Stimulated activated naive CD4-positive, alpha-beta T cell treated with Interleukin-2 at 50 U/mL for 16 hours (primary cell): ENCODE data around the gene ZNF511.
A peak's percentile ranks its signal among the peaks of the same experiment; 100 is the strongest.

ENCODE experiments used
- DNase-seq: peaks from one replicate; lab custom pipeline; 2025; lab: John Stamatoyannopoulos, UW

ZNF511 gene

DNA sequence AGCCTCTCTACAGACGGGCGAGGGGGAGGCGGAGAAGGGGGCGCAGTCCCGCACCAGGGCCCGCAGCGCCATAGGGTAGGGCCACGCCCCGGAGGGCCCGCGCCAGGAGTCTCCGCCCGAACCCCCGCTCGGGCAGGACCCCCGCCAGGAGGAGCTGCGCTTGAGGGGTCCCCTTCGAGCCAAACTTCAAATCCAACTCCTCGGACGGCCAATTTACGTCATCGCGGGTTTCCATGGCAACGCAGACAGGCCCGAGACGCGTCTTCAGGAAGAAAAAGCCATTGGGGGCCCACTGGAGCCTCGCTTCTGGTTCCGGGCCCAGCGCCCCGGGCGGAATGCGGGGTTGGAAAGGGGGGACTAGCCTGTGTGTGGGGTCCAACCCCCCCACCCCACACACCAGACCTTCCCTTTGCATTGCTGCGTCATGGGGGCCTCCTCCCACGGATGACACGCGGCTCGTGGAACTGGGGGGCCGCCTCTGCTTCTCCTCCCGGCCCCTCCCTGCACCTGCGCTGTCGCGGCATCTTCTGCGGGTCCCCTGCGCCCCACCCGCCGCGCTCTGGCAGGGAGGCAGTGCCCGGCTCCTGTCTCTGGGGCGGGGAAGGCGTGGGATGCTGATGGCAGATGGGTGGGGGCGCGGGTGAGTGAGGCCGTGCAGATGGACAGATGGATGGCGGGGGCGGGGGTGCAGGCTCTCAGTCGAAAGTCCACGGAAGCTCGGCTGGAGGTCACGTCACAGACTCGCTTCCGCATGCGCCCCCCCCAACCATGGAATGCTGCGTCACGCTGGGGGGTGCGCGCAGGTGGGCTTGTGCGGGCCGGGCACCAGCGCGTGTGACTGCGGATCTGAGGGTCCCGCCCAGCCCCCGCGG is 26.8 kb downstream of the ZNF511 start:
- DNase-seq = peak; percentile 70

DNA sequence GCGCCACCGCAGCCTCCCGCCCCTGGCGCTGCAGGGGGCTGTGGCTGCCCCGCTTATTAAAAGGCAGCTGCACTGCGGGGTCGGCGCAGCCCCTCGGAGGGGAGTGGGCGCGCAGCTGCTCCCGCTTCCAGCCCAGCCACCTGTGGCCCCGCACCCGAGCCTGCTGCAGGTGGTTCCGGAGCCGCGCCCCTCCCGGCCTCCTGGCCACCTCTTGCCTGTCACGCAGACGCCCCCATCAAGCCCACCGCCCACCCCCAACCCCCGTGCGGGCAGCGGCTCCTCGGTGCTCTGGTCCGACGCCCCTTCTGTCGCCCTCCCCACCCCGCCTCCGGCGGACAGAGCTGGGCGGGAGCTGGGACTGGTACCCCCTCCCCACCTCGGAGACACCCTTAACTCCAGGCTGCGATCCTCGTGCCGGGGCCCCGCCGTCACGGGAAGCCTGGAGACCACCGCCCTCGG is 27.4 kb downstream of the ZNF511 start:
- no peak for DNase-seq

DNA sequence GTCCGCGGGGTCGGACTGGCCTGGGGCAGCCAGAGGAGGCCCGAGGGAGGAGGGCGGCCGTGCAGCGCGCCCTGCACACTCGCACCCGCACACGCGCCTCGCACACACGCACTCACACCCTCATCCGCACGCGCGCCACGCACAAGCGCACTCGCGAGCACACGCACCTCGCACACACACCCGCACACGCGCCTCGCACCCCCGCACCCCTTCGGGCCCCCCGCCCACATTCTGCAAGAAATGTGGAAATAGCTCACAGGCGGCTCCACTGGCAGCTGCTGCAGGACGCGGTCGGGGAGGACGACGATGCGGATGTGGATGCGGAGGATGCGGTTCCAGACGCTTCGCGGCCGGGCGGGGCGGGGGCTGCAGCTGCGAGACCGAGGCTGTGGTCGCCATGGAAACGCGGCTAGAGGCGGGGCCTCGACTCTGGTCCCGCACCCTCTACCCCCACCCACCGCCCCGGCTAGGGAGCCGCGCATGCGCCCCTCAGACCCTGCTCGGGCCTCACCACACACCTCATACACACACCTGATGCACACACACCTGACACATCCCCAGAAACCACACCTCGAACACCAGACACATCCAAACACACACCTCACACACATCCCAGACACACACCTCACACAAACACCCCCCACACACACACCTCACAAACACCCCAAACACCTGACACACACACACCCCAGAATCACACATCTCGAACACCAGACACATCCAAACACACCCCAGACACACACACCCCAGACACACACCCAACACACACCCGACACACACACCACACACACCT is 28.1 kb downstream of the ZNF511 start, which contains the start of gene CALY:
Gene CALY (minus strand): TSS at position 320 of the 793 bp plus-strand sequence. CDS start 7,907 bp downstream, outside the sequence.
- peak; percentile 76 for DNase-seq

DNA sequence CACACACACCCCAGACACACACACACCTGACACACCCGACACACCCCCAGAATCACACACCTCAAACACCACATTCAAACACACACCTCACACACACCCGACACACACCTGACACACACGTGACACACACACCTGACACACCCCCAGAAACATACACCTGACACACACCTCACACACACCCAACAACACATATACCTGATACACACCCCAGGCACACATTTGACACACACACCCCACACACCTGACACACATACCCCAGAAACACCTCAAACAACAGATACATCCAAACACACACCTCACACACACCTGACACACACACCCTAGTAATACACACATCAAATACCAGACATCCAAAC is 28.6 kb downstream of the ZNF511 start:
- no peak for DNase-seq

DNA sequence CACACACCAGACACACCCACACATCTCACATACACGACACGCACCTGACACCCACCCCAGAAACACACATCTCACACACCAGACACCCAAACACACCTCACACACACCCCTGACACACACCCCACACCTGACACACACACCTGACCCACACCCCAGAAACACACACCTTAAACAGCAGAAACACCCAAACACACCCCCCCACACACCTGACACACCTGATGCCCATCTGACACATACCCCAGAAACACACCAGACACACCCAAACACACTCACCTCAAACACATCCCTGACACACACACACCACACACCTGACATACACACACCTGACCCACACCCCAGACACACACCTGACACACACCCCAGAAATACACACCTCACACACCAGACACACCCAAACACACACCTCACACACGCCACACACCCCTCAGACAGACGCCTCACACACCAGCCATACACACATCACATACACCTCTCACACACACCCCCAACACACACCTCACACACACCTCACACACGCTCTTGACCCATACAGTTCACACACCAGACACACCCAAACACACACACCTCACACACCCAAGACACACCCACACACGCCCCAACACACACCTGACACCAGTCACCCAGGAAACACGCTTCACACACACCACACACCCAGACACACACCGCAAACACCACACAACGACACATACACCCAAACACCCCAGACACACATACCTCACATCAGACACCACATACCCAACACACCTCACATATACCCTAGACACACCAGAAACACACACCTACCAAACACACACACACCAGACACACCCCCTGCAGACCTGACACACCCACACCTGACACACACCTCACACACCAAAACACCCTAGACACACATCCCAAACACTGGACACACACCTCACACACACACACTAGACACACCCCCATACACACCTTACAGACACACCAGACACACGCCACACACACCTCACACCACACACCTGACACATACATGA is 29.7 kb downstream of the ZNF511 start:
- no peak for DNase-seq

DNA sequence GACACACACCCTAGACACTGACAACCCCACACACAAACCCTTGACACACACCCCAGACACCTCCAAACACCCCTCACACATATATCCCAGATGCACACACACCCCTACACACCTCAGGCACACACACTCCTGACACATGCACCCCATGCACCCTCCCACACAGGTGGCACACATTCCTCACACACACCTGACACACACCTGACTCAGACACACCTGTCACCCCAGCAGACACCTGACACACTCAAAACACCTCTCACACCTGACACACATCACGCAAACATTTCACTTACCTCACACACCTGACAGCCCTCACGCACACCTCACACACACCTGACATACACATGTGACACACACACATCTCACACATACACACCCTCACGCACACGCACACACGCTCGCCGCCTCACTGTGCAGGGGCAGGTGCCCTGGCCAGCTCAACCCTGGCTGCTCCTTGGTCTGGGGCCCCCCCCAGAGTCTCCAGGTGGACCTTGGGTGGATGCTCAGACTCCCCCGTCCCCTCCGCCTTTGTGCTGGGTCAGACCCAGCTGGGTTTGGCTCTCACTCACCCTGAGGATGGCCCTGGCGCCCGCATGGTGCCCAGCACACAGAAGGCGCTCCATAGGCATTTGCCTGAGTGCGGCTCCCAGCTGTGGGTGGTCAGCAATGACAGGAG is 31.1 kb downstream of the ZNF511 start:
- no peak for DNase-seq

DNA sequence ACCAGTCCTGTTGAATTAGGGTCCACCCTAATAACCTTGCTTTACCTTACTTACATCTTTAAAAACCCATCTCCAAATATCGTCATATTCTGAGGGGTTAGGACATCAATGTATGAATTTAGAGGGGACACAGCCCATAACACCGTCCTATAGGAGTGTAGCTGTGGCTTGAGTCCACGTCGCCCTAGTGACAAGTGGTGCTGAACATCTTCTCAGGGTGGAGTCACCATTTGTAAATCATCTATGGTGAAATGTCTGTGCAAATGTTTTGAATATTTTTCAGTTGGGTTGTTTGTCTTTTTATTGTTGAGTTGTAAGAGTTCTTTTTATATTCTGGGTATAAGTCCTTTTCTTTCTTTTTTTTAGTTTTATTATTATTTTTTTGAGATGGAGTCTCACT is 33.3 kb downstream of the ZNF511 start:
- no peak for DNase-seq

DNA sequence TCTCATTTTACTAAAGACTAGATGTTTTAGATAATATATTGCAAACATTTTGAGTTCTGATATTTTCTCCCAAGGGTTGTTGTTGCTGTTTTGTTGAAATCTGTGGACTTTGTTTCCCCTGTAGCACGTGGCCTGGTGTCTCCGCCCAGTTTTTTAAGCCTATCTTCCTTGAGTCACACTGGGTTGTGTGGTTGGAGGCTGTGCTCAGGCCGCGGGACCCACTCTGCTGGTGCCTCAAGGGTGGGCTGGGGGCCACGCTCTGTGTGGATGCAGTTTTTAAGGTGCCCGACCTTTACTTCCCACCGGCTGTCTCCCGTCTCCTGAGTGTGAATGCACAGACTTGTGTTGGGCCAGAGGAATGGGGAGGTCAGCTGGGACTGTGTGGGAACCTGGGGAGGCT is 34.2 kb downstream of the ZNF511 start:
- no peak for DNase-seq

DNA sequence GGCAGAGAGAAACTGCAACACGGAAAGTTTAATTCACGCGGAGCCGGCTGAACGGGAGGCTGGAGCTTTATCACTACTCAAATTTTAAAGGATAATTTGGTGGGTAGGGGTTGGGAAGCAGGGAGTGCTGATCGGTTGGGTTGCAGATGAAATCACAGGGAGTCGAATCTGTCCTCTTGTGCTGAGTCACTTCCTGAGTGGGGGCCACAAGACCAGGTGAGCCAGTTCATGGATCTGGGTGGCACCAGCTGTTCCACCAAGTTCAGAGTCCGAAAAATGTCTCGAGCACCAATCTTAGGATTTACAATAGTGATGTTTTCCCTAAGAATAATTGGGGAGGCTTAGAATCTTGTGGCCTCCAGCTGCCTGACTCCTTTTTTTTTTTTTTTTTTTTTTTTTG is 34.8 kb downstream of the ZNF511 start:
- DNase-seq = no peak

DNA sequence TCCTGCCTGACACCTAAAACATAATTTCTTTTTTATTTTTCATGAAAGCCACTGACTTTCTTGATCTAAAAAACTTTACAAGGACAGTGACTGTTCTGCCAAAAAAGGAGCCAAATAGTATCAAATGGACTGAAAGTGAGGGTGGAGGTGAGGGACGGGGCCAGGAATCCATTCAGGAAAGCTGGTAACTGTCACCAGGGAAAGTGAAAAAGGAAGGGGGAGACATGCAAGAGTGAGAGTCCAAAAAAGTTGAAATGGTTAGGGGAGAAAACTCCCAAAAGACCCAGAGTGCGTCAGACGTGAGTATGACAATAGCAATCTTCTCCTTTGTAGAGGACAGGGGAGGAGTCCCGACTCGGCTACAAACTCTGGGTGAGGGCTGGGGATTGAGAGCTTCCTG is 35.5 kb downstream of the ZNF511 start:
- DNase-seq = no peak

DNA sequence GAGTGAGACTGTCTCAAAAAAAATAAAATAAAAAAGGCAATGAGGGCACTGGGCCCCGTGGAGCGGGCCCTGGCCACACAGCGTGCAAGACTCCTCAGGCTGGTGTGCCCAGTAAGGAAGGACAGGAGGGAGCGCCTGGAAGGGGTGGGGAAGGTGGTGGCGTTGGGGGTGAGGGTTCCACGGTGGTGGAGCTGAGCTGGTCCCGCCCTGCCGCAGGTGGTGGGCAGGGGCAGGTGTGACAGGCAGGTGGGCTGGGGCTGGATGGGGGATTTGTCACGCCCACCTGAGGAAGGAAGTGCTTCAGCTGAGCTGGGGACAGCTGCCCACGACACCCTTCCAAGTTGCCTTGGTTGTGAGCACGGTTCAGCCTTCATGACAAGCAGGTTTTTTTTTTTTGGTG is 37.7 kb downstream of the ZNF511 start:
- DNase-seq = no peak

DNA sequence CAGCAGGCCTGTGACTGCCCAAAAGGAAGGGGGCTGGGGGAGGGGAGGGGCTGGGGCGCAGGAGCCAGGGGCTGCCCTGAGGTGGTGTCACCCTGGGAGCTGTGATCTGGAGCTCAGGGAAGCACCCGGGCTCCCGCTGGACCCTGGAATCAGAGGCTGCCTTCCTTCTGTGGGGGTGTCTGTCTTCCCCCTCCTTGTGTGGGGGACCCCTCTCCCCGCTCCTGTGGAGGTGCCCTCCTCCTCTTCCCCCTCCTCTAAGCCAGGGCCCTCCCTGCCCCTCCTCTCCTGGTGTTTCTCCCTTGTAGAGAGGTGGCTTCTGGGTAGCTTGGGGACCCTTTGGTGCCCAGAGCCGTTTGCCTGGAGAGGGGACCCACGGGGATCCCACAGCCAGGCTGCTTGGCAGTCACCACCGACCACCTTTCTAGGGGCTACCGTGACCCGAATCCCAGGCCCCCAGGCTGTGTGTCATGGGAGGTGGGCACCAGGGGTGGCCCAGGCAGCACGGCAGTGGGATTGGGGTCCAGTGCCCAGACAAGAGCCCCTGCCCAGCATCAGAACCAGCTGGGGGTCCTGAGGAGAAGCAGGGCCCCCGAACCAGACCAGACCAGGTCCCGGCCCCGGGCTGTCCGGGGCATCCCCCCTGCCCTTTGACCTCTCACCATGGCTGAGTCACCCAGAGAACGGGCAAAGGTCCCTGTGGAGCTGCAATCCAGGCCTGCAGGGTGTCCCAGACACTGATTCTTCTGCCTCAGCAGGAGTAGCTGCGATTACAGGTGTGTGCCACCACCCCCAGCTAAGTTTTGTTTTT is 39.2 kb downstream of the ZNF511 start:
- no peak for DNase-seq

DNA sequence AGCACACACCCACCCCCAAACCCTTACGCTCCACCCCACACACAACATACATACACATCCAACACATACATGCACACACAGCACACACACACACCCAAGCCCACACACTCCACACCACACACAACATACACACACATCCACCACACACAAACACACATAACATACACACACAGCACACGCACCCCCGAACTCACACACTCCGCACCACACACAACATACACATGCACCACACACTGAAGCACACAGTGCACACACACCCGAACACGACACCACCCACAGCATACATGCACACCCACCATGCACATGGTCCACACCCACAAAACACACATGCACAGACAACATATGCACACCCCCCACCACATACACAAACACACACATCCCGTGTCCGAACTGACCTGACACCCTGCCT is 40.5 kb downstream of the ZNF511 start:
- DNase-seq = no peak

DNA sequence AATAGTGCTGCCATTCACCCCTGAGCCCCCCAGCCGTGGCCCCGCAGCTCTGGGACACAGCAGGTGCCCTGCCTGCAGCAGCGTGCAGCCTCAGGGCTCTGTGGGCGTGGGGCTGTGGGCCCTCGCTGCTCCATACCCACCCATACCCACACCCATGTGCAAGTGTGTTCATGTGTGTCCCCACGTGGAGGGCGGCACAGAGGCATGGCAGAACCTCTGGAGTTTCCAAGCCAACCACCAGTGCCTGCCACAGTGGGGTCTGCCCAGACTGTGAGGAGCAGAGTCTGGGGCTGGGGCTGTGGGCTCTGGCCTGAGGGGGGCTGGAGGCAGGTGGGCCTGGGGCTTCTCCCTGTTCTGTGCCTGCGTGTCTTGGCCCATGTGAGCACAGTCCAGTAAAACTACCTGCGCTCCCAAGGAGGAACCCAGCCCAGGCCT is 40.9 kb downstream of the ZNF511 start:
- DNase-seq = no peak

DNA sequence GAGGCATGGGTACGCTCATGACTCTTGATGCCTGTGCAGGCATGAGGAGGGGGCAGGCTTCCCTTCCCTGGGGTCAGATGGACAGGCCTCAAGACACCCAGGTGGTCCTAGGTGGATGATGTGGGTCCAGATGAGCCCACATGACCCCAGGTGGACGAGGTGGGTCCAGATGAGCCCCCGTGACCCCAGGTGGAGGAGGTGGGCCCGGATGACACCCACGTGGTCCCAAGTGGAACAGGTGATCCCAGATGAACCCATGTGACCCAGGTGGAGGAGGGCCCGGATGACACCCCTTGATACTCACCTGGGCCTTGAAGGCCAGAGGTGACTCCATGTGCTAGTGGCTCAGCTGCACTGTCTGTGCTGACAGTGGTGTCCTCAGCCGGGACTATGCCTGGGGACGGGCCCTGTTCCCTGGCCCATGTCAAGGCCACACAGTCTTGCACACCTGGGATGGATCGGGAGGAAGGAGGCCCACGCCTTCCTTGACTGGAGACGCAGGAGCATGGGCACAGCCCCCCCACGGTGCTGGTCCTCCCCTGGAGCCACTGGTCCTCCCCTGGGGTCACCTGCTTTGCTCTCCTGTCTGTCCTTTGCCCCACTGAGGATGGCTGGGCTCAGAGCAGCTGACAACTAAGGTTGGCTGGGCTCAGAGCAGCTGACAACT is 41.7 kb downstream of the ZNF511 start:
- no peak for DNase-seq

DNA sequence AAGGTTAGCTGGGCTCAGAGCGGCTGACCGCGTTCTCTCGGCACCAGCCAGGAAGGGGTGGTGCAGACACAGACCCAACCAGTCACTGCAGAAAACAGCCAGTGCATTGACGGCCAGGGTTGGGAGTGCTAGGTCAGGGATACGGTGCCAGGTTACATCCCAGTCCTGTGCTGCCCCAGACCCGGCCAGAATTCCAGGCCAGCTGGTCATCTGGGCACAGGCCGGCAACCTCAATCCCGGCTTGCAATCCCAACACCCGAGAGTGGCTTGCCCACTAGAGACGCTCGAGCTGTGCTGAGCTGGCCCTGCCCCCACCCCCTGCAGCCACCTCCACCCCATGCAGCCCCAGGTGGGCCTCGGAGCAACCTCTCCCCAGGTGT is 42.2 kb downstream of the ZNF511 start:
- no peak for DNase-seq

DNA sequence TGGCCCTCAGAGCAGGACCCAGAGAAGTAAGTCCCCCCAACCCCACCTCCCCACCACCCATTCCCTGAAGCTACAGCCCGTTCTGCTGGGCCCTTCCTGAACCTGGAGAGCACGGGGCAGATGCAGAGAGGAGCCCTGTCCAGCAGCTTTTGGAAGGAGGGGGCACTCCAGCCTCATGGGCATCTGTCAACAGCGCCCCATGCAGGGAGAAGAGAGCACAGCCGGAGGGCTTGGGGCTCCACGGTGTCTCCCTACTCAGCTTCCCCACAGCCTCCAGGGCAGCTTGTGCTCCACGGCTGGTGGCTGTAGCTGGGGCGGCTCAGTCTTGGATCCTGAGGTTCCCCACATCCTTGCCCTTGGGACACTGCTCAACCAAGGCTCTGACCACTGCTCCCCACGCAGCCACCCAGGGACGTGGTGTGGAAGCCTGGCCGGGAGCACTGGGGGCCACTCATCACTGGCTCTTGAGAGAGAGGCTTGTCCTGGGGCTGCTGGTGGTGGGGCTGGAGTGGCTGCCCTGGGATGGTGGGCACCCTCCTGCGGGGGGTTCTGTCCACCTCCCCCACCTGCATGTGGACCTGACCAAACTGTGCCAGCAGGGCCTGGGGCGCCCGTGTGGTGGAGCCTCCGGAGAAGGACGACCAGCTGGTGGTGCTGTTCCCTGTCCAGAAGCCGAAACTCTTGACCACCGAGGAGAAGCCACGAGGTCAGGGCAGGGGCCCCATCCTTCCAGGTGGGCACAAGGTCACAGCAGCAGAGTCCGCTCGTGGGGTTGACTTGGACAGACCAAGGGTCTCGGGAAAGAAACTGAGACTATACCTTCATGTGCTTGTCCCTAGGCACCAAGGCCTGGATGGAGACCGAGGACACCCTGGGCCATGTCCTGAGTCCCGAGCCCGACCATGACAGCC is 42.9 kb downstream of the ZNF511 start:
- no peak for DNase-seq

DNA sequence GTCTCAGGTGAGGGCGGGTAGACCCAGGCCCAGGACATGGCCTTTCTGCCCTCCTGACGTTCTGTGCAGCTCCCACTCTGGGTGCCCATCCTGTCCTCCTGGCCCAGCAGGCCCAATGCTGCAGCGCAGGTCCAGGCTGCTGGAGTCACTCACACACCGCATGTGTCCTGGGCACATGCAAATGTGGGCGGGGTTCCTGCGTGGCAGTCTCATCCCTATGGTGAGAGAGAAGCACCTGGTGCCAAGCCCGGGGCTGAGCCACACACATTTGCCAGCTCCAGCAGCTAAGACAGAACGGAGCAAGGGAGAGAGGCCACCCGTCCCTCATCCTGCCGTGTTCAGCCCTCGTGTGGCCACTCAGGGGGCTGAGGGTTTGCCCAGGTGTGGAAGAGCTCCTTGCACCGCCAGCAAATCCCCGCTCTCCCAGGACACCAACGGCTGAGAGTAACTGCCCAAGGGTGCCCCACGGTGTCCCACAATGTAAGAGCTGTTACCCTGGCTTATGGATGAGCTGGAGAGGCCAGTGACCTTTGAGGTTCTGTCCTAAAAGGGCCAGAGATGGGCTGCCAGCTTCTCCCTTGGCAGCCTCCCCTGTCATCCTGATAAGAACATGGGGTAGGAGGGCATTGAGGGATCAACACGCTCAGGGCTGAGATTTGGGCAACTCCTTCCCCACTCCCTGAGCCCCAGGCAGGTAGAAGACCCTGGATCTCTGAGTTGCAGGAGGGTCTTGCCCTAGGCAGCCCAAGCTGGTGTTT is 44.7 kb downstream of the ZNF511 start:
- DNase-seq = no peak
